Germinal center (tissue), 1 donor: ENCODE measurements around the gene NCEH1.
A peak's percentile ranks its signal among the peaks of the same experiment; 100 is the strongest.
"Not testable (repeated sequence)": the region's sequence is repeated elsewhere in the genome, so short reads cannot be mapped to it uniquely, and the experiment has no call there.

ENCODE experiments used
- DNase-seq: peaks from one replicate; pipeline ENCODE4 v3.0.0; 2012; ENCODE audit warnings: mixed read lengths, low spot score

The NCEH1 gene

GRCh38 chr3:172676196-172676922 lies 34.5 kb downstream of the NCEH1 start:
- DNase-seq: no peak

GRCh38 chr3:172675441-172676193 lies 35.2 kb downstream of the NCEH1 start:
- DNase-seq: peak; percentile 43

GRCh38 chr3:172673210-172673679 lies 37.6 kb downstream of the NCEH1 start:
- peak; percentile 47 for DNase-seq

GRCh38 chr3:172669021-172669420 lies 41.8 kb downstream of the NCEH1 start:
- no peak for DNase-seq

- peak; percentile 72 for DNase-seq
Observed at GRCh38 chr3:172666873-172667694, 43.8 kb downstream of the NCEH1 start.

- DNase-seq: no peak
Observed at GRCh38 chr3:172666181-172666872, 44.5 kb downstream of the NCEH1 start.

- not testable (repeated sequence) for DNase-seq
Observed at GRCh38 chr3:172665510-172665909, 45.4 kb downstream of the NCEH1 start.

GRCh38 chr3:172660421-172660820 lies 50.4 kb downstream of the NCEH1 start:
- DNase-seq: not testable (repeated sequence)

GRCh38 chr3:172659246-172660002 lies 51.4 kb downstream of the NCEH1 start:
- DNase-seq: no peak

- no peak for DNase-seq
Observed at GRCh38 chr3:172658344-172659245, 52.3 kb downstream of the NCEH1 start.

GRCh38 chr3:172656602-172657001 lies 54.3 kb downstream of the NCEH1 start:
- no peak for DNase-seq

- DNase-seq: no peak
Observed at GRCh38 chr3:172655388-172655787, 55.5 kb downstream of the NCEH1 start.

- DNase-seq: no peak
Observed at GRCh38 chr3:172654470-172654869, 56.4 kb downstream of the NCEH1 start.

GRCh38 chr3:172653004-172653572 lies 57.8 kb downstream of the NCEH1 start:
- no peak for DNase-seq

- DNase-seq: no peak
Observed at GRCh38 chr3:172651936-172652625, 58.8 kb downstream of the NCEH1 start.

- no peak for DNase-seq
Observed at GRCh38 chr3:172649987-172650386, 60.9 kb downstream of the NCEH1 start.

GRCh38 chr3:172648747-172649146 lies 62.1 kb downstream of the NCEH1 start:
- DNase-seq: no peak

- DNase-seq: no peak
Observed at GRCh38 chr3:172647823-172648222, 63.0 kb downstream of the NCEH1 start.

GRCh38 chr3:172647080-172647479 lies 63.8 kb downstream of the NCEH1 start:
- DNase-seq: no peak
